Activated effector memory CD4-positive, alpha-beta T cell treated with Interleukin-2 at 50 U/mL for 16 hours (primary cell): Measurements from ENCODE around the gene SLITRK3.

Experiments used
- DNase-seq: peaks from one replicate; pipeline ENCODE4 v3.0.0-alpha.2; 2020

Gene SLITRK3, protein sequence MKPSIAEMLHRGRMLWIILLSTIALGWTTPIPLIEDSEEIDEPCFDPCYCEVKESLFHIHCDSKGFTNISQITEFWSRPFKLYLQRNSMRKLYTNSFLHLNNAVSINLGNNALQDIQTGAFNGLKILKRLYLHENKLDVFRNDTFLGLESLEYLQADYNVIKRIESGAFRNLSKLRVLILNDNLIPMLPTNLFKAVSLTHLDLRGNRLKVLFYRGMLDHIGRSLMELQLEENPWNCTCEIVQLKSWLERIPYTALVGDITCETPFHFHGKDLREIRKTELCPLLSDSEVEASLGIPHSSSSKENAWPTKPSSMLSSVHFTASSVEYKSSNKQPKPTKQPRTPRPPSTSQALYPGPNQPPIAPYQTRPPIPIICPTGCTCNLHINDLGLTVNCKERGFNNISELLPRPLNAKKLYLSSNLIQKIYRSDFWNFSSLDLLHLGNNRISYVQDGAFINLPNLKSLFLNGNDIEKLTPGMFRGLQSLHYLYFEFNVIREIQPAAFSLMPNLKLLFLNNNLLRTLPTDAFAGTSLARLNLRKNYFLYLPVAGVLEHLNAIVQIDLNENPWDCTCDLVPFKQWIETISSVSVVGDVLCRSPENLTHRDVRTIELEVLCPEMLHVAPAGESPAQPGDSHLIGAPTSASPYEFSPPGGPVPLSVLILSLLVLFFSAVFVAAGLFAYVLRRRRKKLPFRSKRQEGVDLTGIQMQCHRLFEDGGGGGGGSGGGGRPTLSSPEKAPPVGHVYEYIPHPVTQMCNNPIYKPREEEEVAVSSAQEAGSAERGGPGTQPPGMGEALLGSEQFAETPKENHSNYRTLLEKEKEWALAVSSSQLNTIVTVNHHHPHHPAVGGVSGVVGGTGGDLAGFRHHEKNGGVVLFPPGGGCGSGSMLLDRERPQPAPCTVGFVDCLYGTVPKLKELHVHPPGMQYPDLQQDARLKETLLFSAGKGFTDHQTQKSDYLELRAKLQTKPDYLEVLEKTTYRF

DNA sequence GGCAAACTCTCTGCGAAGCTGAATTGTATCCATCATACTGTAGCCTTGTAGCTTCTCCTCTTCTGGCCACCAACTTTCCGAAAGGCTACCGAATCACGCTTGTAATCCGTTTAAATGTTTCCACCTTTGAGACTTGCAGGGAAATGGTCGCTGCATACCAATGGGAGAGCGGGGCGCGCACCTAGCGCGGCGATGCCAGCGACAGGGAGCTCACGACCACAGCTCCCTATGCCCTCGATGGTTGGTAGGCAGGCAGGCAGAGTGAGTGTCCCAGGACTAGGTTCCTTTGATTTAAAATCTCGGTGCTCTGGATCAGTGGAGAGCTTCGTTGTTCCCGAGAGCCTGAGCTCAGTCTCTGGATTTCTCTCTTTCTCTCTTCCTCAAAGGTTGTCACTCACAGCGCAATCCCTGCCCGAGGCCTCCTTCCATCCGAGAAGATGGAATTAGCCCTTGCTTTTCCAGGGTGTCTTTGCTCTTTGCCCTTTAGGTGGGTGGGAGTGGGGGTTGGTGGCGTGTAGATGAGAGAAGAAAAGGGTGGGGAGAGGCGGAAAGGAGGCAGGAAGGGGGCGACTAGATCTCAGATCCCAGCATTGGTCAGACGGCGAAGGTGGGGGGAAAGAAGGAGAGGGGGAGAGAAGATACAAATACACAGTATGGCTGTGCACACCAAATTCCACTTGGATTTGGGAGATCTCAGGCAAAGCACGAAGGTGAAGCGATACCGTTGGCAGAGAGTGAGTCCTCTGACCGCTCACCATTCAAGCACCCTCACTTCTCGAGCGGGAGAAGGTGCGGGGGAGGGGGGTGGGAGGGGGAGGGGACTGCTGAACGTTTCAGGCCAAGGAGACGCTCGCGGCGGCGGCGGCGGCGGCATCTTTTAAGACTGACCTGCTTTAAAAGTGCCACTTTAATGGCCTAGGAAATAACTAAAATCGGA, at the start of gene SLITRK3:
SLITRK3 (minus strand) TSS at position 745 of the 937 bp plus-strand sequence. CDS start 5,554 bp downstream, outside the sequence.
- DNase-seq = no peak

DNA sequence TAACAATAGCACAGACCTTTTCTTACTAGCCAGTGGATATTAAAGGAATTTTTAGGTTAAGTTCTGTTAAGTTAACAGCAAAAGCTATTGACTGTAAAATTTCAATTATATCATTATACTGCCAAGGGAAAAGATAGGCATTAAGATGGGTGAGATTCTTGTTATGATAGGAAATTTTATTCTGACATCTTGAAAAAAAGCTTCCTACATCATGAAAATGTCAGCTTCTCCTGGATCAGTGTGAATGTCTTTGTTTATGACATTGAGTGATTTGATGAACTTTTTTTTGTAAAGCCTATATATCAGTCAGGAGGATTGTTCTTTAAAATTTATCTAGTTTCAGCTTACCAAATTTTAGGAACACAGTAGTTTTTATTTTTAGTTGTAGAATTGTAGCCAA, 47.4 kb upstream of the SLITRK3 start:
- DNase-seq = no peak

DNA sequence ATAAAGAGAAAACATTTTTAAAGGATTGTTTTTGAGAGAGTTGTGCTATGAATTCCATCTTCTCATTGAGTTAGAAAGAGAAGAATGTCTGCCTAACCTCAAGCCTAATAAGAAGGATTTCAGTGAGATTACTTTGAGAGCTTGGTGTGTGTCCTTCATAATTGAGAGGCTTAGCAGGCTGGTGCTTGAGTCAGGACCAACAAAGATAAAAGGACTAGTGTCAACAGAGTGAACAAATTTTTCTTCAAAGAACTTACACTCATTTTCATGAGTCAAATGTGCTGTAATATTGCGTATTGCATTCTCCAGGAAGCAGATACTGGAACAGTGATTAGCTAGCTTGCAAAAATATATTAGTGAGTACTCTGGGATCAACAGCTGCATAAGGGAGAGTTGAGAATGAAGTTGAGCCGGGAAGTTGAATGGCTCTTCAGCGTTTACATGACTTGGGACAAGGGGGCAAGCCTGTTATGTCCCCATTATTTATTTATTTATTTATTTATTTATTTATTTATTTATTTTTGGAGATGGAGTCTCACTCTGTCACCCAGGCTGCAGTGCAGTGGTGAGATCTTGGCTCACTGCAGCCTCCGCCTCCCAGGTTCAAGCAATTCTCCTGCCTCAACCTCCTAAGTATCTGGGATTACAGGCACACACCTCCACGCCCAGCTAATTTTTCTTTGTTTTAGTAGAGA, 37.5 kb upstream of the SLITRK3 start:
- no peak for DNase-seq

DNA sequence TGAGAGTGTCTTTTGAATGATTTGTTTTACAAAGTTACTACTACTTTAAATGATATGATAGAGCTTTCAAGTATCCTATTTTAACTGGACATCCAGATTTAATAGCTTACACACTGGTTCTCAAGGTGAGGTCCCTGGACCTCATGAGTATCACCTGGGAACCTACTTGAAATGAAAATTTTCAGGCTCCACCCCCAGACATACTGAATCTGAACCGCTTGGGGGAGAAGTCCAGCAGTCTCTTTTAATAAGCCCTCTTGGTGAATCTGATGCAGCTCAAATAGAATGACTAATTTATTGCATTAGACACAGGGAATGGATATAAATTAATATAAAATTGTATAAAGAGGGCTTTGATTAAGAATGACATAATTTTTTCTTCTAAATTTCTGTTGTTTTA, 29.4 kb upstream of the SLITRK3 start:
- no peak for DNase-seq

DNA sequence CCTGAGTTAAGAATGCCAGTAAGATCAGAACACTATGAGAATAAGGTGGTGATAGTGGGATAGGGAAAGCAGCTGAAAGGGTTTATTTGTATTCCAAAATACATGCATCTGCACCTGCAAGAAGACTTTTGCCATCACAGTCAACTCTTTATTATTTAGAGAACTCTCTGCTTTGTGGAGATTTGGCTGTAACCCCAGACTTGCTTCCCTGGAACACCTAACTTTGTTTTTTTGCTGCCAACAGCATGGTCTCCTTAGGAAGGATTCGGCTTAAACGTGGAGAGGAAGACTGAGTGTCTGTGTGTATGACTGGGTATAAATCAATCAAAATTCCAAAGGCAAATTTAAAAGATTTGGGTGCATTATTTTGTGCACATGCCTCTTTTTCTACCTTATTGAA, 21.6 kb upstream of the SLITRK3 start:
- no peak for DNase-seq

DNA sequence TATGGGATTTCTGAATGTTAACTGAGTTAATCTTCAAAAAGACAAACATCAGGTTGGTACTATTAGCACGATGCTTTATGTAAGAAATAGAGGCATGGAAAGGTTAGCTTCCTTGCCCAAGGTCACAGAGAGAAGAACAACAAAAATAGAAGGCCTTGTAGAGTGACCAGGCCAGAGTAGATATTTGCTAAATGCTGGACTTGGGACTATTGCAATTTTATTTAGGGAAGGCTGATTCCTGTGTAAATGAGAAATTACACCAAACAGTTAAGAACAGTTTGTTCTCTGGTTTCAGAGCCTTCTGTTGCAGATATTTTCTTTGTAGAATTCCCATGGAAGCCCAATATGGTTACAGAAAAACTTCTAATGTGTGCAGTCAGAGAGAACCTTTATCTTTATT, 16.4 kb upstream of the SLITRK3 start:
- DNase-seq = no peak

DNA sequence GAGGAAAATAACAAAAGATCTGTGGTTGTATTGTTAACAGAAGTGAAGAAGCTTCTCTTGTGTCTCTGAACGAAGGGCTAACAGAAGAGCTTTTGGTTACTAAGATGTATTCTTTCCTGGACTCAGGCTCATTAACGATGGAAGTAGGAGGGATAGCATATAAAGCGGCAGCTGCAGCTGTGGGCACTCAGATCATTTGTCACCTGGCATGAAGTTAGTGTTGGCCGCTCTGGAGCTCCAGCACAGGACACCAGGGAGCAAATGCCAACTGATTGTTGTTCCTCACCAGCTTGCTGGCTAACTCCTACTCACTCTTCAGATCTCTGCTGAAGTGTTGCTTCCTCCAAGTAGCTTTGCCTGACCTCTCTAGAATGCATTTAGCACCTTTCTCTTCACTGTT, 15.5 kb upstream of the SLITRK3 start:
- DNase-seq = no peak

DNA sequence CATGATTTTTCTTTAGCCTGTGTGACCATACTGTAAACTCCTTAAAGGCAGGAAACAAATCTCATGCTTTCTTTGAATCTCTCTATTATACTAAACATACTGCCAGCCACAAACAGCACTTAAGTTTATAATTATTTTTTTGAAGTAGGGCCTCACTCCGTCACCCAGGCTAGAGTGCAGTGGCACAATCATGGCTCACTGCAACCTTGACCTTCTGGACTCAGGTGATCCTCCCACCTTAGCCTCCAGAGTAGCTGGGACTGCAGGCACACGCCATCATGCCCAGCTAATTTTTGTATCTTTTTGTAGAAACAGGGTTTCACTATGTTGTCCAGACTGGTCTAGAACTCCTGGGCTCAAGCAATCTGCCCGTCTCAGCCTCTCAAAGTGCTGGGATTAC, 14.5 kb upstream of the SLITRK3 start:
- no peak for DNase-seq

DNA sequence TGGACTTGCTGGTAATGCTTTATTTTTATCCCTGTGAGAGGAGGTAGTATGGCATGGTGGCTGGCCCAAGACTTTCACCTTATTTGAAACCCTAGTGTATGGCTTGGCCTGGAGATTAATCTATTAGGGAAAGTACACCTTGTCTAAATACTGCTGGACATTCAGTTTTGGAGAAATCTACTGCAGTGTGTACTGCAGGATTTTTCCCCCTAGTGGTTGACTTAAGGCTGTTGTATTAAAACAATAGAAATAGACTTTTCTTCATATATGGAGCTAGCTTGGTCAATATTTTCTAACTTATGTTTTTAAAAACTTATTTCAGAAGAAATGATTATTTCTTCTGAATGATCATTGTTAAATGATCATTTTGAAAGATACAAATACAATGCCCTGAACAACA, 13.9 kb upstream of the SLITRK3 start:
- no peak for DNase-seq

DNA sequence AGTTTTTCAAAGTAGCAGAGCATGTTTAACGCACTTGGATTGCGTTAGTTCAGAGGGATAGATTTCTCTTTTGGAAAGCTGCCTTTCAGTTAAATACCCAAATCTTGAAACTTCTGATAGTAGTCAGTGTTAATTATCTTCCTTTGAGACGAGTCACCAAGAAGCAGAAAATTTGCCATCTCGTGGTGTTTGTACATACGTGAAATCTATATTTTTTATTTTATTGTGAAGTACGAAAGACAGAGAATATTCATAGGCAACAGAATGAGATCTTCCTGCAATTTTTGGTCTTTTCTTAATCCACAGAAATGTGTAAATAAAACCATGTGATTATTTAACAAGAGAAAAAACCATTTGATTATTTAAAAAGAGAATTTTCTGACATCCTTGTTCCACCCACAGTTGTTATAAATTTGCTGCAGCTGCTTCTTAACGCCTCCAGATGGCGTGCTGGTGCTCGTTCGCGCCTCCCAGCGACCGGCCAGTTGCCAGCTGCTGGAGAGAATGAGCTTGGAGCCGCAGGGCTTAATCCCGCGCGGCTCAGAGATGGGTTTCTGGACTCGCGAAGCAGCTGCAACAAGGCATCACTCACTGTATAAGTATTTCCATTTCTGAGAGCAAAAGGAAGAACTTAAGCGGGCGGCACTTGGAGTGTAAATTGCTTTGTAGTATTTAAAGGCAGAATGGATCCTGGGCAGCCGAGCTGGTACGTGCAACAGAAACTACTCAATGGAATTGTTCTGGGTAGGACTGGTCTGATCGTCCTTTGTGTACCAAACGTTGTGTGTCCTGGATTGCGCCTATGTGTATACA, 10.5 kb upstream of the SLITRK3 start:
- no peak for DNase-seq

DNA sequence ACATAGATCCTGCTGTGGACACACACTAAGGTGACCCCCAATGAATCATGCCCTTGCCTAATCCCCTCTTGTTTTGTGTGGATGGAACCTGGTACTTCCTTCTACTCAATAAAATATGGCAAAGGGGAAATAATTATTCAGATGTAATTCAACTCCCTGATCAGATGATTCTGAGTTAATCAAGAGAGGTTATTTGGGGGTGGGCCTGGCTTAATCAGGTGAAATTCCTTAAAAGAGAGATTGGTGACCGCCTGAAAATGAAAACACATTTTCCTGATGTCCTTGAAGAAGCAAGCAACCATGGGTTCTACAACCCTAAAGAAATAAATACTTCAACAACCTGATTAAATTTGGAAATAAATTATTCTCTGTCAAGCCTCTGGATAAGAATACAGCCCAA, 8.3 kb upstream of the SLITRK3 start:
- no peak for DNase-seq

DNA sequence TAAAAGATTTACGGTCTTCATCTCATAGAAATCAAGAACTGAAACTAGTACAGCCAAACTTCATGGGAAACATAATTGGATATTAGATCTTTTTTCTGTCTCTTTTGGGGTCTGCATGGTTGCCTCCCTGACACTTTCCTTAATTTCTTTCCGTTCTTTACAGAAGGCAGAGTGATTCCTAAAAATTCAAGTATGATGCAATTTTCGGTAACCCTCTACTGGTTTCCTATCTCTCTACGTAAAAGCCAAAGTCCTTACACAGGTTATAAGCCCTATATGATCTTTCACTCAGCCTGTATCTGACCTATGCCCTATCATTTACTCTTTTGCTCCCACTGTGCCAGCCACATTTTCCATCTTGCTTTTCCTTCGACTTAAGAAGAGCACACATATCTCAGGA, 6.8 kb upstream of the SLITRK3 start:
- no peak for DNase-seq

DNA sequence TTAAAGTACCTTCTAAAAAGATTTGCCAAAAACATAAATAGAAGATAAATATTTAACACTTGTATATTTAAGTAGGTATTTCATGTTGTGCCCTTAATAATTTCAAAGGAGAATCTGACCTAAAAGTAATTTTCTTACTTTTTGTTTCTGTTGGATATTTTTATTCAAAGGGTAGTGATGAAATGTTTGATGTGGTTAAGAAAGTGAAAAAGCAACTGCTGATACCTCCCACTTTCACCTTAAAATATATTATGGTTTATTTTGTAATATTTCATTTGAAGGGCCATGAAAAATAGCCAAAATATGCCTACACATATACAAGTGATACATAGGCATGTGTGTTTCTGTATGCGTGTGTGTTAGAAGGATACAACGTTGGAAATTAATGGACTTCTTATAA, 5.8 kb upstream of the SLITRK3 start:
- DNase-seq = no peak

DNA sequence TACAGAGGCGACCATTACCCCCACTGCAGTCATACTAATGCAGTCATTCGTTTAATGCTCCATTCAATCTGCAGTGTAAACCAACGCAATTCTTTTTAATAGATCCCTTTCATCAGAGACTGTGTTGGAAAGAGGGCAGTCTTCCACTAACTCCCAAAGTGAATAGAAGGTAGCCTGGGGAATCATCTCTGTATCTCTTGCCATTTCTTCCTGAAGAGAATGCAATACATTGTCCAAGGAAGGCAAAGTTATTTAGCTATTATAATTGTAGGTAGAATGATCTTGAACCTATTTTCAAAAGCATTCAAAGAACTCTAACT, 1.3 kb upstream of the SLITRK3 start:
- no peak for DNase-seq

DNA sequence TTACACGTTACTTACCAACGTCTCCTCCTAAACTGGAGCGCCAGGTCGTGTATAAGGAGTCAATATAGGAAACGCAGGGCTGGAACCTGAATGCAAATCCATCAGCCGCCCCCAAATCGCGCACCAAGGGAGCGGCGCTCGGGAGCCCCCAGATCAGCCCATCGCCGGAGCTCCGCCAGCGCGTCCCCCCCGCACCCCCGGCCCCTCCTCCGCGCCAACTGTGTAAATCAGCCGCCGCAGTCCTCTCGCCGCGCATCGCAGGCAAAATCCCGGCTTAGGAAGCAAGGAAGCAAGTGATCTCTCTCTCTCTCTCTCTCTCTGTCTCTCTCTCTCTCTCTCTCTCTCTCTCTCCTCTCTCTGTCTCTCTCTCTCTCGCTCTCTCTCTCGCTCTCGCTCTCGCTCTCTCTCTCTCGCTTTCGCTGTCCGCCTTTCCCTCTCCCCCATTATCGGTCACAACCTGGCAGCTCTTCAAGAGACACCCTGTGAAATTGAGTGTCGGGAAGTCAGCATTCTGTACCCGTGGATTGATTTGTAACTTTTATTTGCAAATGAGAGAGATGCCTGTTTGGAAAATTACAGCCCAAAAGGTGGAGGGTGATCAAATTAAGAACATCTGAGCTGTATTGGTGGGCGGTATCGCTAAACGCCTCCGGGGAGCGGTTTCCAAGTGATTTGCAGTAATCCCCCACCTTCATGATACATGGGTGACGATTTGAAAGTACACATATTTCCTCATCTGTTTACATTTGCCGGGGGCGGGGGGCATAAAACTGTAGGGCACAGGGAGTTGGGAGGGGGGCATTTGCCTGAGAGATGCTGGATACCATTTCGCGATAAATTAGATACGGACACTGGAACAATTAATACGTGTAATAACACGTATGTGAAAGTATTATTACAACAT, 645 bp upstream of the SLITRK3 start:
- DNase-seq = no peak

DNA sequence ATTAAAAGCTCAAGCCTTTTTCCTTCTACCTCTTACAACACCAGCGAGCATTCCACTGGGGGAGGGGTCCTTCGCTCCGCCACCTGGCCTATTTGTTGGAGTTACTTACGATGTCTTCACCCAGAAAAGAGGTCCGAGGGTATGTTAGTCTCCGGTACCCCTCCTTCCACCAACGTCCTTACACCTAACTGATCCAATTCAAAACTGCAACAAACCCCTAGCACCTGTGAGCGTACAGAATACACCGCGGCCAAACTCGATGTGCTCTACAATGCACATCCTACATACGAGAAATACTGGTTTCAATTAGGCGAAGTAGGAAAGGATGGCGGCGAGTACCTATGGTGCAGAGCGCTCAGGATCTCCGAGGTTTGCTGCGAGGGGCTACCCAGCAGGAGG, 944 bp downstream of the SLITRK3 start:
- no peak for DNase-seq

DNA sequence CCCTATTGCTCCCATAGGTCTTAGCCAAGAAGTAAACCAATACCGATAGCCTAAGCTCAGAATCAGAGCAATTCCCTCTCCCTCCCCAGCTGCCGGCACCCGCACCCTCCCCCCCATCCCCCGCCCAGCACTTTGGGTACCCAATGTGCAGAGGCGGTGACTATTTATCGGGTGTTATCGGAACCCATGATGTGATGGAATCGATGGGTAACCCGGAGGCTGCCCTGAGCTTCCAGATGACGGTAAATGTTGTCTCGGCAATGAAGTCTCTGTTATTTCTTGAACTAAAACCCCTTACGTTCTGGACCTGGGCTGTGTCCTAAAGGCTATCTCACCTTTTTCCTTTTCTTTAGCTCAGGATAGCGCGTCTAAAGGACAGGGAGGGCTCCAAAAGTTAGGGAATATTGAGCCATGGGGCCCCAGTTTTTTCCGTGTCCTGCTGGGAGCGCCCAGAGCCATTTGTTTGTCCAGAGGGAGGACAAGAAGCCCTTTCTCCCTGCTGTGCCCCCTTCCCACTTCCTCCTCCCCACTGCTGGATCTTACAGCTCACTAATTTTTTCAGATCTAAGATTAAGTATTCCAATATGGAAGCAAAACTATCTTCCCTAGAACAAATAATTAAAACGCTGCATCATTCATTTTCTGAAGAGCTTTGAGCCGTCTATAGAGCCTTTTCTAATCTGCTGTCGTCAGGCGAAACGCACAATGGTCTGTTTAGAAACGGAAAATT, 1.5 kb downstream of the SLITRK3 start:
- DNase-seq = no peak

DNA sequence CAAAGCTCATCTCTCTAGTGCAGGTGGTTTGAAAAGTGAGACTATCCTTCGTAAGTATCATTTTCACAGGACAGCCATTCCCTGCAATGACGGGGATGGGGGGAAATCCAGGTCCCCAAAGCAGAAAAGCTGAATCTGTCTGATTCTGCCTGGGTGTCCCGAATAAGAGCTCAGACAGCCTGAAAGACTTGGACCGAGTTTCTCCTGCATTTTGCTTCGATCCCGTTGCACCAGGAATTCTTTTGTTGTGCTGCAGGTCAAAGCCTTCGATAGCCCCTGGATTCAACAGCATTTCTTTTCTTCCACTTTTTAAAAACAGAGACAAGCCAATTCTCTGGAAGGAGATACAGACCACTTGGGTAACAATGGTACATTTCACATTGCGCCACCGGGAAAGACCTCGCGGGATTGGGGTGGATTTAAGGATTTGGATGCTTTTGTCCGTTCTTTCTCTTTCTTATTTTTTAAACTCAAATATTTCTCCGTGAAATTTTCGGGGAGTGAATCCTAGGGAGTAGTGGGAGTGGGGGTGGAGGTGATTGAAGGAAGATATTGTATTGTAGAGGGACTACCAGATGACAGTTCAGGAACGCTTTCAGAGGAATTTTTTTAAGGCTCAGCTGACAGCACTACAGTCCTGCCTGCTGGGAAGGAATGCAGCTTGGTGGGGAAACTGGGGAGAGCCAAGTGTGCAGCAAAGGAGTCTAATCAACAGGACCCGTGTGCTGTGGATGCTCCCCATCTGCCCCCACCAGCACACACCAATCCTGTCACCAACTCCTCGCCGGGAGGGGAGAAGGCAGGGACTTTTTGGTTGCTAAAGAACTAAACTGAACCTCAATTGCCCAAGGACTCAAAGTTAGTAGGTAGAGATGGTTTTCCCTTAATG, 2.6 kb downstream of the SLITRK3 start:
- no peak for DNase-seq
